ENCODE measurements around the gene TFCP2. TPM values are rescaled to one million over a fixed set of nuclear protein-coding genes. Genes with fewer than 3 reads are reported as not detected.

The TFCP2 gene
- total RNA-seq: 37.2 TPM

DNA sequence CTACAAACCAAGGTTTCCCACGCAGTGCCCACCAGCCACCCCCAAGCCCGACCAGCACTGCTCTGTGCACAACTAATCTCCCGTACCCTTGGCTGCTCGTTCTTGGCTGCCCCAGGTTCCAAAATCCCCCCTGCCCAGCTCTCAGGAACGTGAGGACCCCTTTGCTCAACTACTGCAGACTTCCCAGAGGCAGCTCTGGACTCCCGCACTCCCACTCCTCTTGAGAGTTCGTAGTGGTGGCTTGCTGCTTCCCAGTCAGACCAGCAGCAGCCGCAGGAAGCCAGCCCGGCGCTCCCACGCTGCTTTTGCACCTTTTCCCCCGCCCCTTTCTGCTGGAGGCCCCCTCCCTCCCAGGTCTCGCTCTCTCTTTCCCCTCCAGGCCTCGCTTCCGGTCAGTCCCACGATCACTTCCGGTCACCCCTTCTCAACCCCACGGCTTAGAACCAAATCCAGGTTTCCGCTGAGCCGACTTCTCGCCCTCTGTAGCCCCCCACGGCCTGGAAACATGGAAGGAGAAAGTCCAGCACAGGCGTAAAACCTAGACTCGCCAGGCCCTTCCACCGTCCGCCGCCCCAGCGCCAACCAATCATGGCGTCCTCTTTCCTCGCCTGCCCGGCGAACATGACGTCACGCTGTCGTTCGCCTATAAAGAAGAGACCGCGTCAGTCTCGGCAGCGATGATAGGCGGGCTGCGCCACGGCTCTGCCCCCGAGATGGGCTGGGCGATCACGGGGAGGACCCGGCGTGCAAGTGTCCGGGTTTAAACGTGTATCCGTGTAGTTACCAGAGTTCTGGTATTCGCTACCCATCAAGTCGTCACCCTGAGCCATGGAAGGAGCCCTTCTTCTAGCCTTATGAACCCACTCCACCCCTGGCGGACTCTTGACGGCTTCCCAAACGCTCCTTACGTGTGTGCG is at the start of gene TFCP2:
Gene TFCP2 (minus strand): TSS at position 621 of the 917 bp plus-strand sequence. CDS start 713 bp downstream, outside the sequence.

DNA sequence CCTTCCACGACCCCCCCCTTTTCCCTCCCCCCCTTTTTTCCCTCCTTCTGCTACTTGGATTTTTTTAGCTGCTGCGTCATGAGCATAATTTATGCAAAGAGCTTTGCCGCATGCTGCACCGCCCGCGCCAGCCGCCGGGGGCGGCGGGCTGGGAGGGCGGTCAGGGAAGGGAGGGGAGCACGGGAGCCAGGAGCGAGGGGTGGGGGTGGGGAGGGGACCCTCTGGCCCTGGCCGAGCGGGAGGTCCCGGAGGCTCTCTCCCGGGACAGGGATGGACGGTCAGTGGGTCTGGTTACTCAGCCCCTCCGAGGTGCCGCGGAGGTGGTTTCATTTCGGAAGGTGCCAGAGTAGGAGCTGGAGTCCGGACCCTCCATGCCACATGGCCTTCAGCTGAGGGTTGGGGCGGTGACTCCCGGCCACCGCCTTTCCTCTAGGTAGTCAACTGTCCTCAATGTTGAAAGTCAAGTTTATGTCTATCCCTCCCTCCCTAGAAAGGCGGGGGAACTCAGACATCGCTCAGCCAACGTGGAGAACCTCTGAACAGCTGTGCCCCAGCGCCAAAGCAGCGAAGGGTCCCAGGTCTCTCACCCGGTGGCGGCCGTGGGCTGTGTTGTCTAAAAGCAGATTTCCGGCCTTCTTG is 45.2 kb upstream of the TFCP2 start, which contains the start of gene POU6F1:
Gene POU6F1 (minus strand): TSS at position 95 of the 639 bp plus-strand sequence. CDS start 11,226 bp downstream, outside the sequence.

GRCh38 chr12:51083126-51083833 is 89.7 kb downstream of the TFCP2 start, which contains the start of gene CSRNP2:
CSRNP2 (minus strand) TSS chr12:51083596; CDS start chr12:51076561, 7,035 bp downstream.

GRCh38 chr12:51047655-51048540 is 125.0 kb downstream of the TFCP2 start, which contains the start of gene LETMD1:
LETMD1 (plus strand) TSS chr12:51048327; CDS start chr12:51048357, 30 bp downstream.

Small RNA genes lying within 50 kb of the gene (small RNA-seq; reads per million reads assigned to genes)
- not detected for gene RF00019 (ENCODE audit: low replicate concordance)
- not detected for gene RNU6-199P (ENCODE audit: low replicate concordance)

Other genes starting within 250 kb of the TFCP2 start
- gene HIGD1C, start 220.6 kb downstream of the TFCP2 start, total RNA-seq: not detected
- gene SLC11A2, start 146.8 kb downstream of the TFCP2 start, total RNA-seq: 76.8 TPM
- 67.9 TPM for gene LETMD1, start 124.8 kb downstream of the TFCP2 start, total RNA-seq
- gene CSRNP2, start 89.5 kb downstream of the TFCP2 start, total RNA-seq: 25.7 TPM
- 5.1 TPM for gene POU6F1, start 44.9 kb upstream of the TFCP2 start, total RNA-seq
- gene DAZAP2, start 65.7 kb upstream of the TFCP2 start, total RNA-seq: 184 TPM
- gene SMAGP, start 97.3 kb upstream of the TFCP2 start, total RNA-seq: 13.8 TPM
- 4.3 TPM for gene BIN2, start 151.0 kb upstream of the TFCP2 start, total RNA-seq
- not detected for gene CELA1, start 173.5 kb upstream of the TFCP2 start, total RNA-seq
- 8.6 TPM for gene GALNT6, start 218.3 kb upstream of the TFCP2 start, total RNA-seq